LNCAP (cell line): Measurements from ENCODE around the gene ASCL3.

ENCODE experiments used
- CTCF ChIP-seq: fragments of 450-650 bp; IDR thresholded peaks from 2 replicates; pipeline ENCODE4 v1.5.1; 2017; ENCODE audit warnings: mild to moderate bottlenecking

ASCL3 gene

GRCh38 chr11:8911029-8911823 lies 31.6 kb downstream of the ASCL3 start, which contains the start of gene AKIP1:
Gene AKIP1 (plus strand): TSS chr11:8911189. CDS start chr11:8911450, 261 bp downstream.
- no peak for TF ChIP-seq CTCF

GRCh38 chr11:8910649-8911026 lies 32.2 kb downstream of the ASCL3 start:
- no peak for TF ChIP-seq CTCF

- no peak for TF ChIP-seq CTCF
These were observed 34.7 kb downstream of the ASCL3 start for GRCh38 chr11:8908099-8908498.

- no peak for TF ChIP-seq CTCF
These were observed 35.7 kb downstream of the ASCL3 start for GRCh38 chr11:8907116-8907515.

- no peak for TF ChIP-seq CTCF
These were observed 37.2 kb downstream of the ASCL3 start for GRCh38 chr11:8905528-8906165.

GRCh38 chr11:8899119-8899753 lies 43.6 kb downstream of the ASCL3 start:
- no peak for TF ChIP-seq CTCF
